SK-N-SH (cell line): ENCODE measurements around the gene SPSB1. TPM values are rescaled to one million over a fixed set of nuclear protein-coding genes. Genes with fewer than 3 reads are reported as not detected.

Experiments used
- CTCF ChIA-PET: fragments of 300-600, 350-600 bp; formaldehyde crosslinking; extraction: SDS; loops from one replicate; lab custom pipeline; 2021; lab: Yijun Ruan, JAX
- POLR2A ChIA-PET: fragments of 350-600 bp; sonication (Branson Sonifier 250); formaldehyde crosslinking; extraction: SDS; loops from one replicate; lab custom pipeline; 2020; ENCODE audit warnings: antibody characterized with exemption, inconsistent platforms; lab: Yijun Ruan, JAX
- DNase-seq: peaks from one replicate; pipeline ENCODE4 v3.0.0; 2012
- H2AFZ ChIP-seq: fragments of 200-600 bp; sonication (generic); 2 replicates; pipeline ENCODE4 v1.8.1; 2016; ENCODE audit warnings: antibody characterized with exemption, mild to moderate bottlenecking, low read depth
- H3F3A ChIP-seq: fragments of 200-600 bp; sonication (generic); replicated peaks from 2 replicates; pipeline ENCODE3; 2016; ENCODE audit warnings: antibody characterized with exemption, mild to moderate bottlenecking; ENCODE audit not compliant: insufficient read depth
- H3K27ac ChIP-seq, 2 experiments: fragments of 200-500 bp in 1 of 2; fragments of 200-600 bp in 1 of 2; sonication (Bioruptor generic) in 1 of 2; sonication (generic), shearing (Covaris generic) in 1 of 2; 2 replicates each; pipeline versions ENCODE4 v1.5.1 to v1.6.1; 2014 to 2016; ENCODE audit warnings: low read depth in 2 of 2, inconsistent platforms in 1 of 2, low read length in 1 of 2, mild to moderate bottlenecking in 1 of 2, mixed read lengths in 1 of 2
- H3K27me3 ChIP-seq: fragments of 200-600 bp; sonication (generic), shearing (Covaris generic); 2 replicates; pipeline ENCODE4 v1.6.1; 2016; ENCODE audit warnings: mixed run types; ENCODE audit not compliant: insufficient read depth
- H3K36me3 ChIP-seq, 2 experiments: fragments of 200-500 bp in 1 of 2; fragments of 200-600 bp in 1 of 2; sonication (Bioruptor generic) in 1 of 2; sonication (generic) in 1 of 2; replicated peaks in 1 of 2; 2 replicates each; pipeline versions ENCODE3 to v1.5.1; 2014 to 2016; ENCODE audit warnings: low read length in 1 of 2, mild to moderate bottlenecking in 1 of 2; ENCODE audit not compliant: insufficient read depth in 2 of 2, control insufficient read depth in 1 of 2
- H3K4me1 ChIP-seq, 2 experiments: fragments of 200-500 bp in 1 of 2; fragments of 200-600 bp in 1 of 2; sonication (Bioruptor generic) in 1 of 2; sonication (generic), shearing (Covaris generic) in 1 of 2; 2 replicates each; pipeline versions ENCODE4 v1.5.1 to v1.6.1; 2014 to 2016; ENCODE audit warnings: low read depth in 1 of 2, low read length in 1 of 2, mixed run types in 1 of 2; ENCODE audit not compliant: insufficient read depth in 2 of 2, control insufficient read depth in 1 of 2
- H3K4me2 ChIP-seq: fragments of 200-600 bp; sonication (generic), shearing (Covaris generic); 2 replicates; pipeline ENCODE4 v1.6.1; 2017; ENCODE audit warnings: mixed run types
- H3K4me3 ChIP-seq, 2 experiments: fragments of 200-500 bp in 1 of 2; fragments of 200-600 bp in 1 of 2; sonication (Bioruptor generic) in 1 of 2; sonication (generic), shearing (Covaris generic) in 1 of 2; 2 replicates each; pipeline versions ENCODE4 v1.5.1 to v1.8.1; 2014 to 2016; ENCODE audit warnings: low read depth in 2 of 2, inconsistent platforms in 1 of 2, low read length in 1 of 2, mild to moderate bottlenecking in 1 of 2, mixed read lengths in 1 of 2, moderate library complexity in 1 of 2
- H3K79me2 ChIP-seq: fragments of 200-600 bp; sonication (generic); 2 replicates; pipeline ENCODE4 v1.8.1; 2017; ENCODE audit warnings: mild to moderate bottlenecking; ENCODE audit not compliant: insufficient read depth
- H3K9ac ChIP-seq: fragments of 200-600 bp; sonication (generic); 2 replicates; pipeline ENCODE4 v1.6.1; 2017; ENCODE audit warnings: mixed run types
- H3K9me2 ChIP-seq: fragments of 200-600 bp; sonication (generic); 2 replicates; pipeline ENCODE4 v1.6.1; 2017; ENCODE audit warnings: mixed run types
- H3K9me3 ChIP-seq: fragments of 200-600 bp; sonication (generic); 2 replicates; pipeline ENCODE4 v1.6.1; 2017; ENCODE audit warnings: mixed run types, mild to moderate bottlenecking, moderate library complexity
- H4K20me1 ChIP-seq: fragments of 200-600 bp; sonication (generic); 2 replicates; pipeline ENCODE4 v1.6.1; 2017; ENCODE audit warnings: mild to moderate bottlenecking, mixed run types; ENCODE audit not compliant: insufficient read depth
- ELF1 ChIP-seq: IDR thresholded peaks from 2 replicates; pipeline ENCODE4 v1.4.0; 2012
- FOSL2 ChIP-seq: IDR thresholded peaks from 2 replicates; pipeline ENCODE4 v1.4.0; 2012; ENCODE audit warnings: low read depth, mild to moderate bottlenecking, moderate library complexity, borderline replicate concordance
- FOXJ3 ChIP-seq: sonication (generic); formaldehyde crosslinking; IDR thresholded peaks from 2 replicates; pipeline ENCODE4 v1.5.1; 2020; ENCODE audit warnings: mild to moderate bottlenecking, missing genetic modification reagents
- FOXM1 ChIP-seq: IDR thresholded peaks from 2 replicates; pipeline ENCODE4 v1.4.0; 2012; ENCODE audit warnings: low read depth, mild to moderate bottlenecking
- JUND ChIP-seq: IDR thresholded peaks from 2 replicates; pipeline ENCODE4 v1.4.0; 2012
- MEF2A ChIP-seq: IDR thresholded peaks from 2 replicates; pipeline ENCODE4 v1.4.0; 2012; ENCODE audit warnings: low read depth, borderline replicate concordance
- NFIC ChIP-seq: IDR thresholded peaks from 2 replicates; pipeline ENCODE4 v1.4.0; 2012; ENCODE audit warnings: borderline replicate concordance
- POLR2AphosphoS5 ChIP-seq: IDR thresholded peaks from 2 replicates; pipeline ENCODE4 v1.6.1; 2012; ENCODE audit warnings: low read depth, low read length
- RXRA ChIP-seq: IDR thresholded peaks from 2 replicates; pipeline ENCODE4 v1.4.0; 2012; ENCODE audit warnings: low read depth, mild to moderate bottlenecking, borderline replicate concordance
- USF2 ChIP-seq: fragments of 150-350 bp; IDR thresholded peaks from 2 replicates; pipeline ENCODE4 v1.6.1; 2017; ENCODE audit warnings: antibody characterized with exemption, low read length, low read depth, borderline replicate concordance
- WGBS: methylation state at CpG from one replicate; pipeline ENCODE4 v1.1.6; 2017; ENCODE audit warnings: low lambda C conversion rate; 5-methylcytosine and 5-hydroxymethylcytosine counted together
- polyA plus RNA-seq, 3 experiments: library from polyadenylated mRNA; depleted of rRNA; stranded (reverse); fragments of >200 nt; gene quantifications; 2 replicates each; pipeline ENCODE4 v1.2.3, GENCODE V29; 2012
- TF ChIP-seq, protein P1 (sequence below): IDR thresholded peaks from 2 replicates; pipeline ENCODE4 v1.6.1; 2012; ENCODE audit warnings: mild to moderate bottlenecking, low read depth, low read length, moderate library complexity

Gene SPSB1
- polyA plus RNA-seq, 1 of the 3 experiments (the other 2 are of a cell fraction), result 9.2 TPM

GRCh38 chr1:9416506-9416905 lies 123.8 kb downstream of the SPSB1 start:
- peaks cover 0 to 6% of the 10 kb centered on the region in 2 experiments; a peak in 3 of 4 replicates for H3K4me1 ChIP-seq
- H3K4me3 ChIP-seq, result no peak overlapping the region
- no peak overlapping the region for H3K9ac ChIP-seq
- ChIA-PET CTCF (no interaction called here), POLR2A (no interaction called here)
- H3K9me3 ChIP-seq, result no peaks in the 10 kb centered on the region
- peaks cover 17% of the 10 kb centered on the region for H3F3A ChIP-seq
- H3K27me3 ChIP-seq, result no peaks in the 10 kb centered on the region
- H3K9me2 ChIP-seq, result no peaks in the 10 kb centered on the region
- no peak overlapping the region for H2AFZ ChIP-seq
- H3K36me3 ChIP-seq, result no peaks in the 10 kb centered on the region
- TF ChIP-seq, protein P1, sequence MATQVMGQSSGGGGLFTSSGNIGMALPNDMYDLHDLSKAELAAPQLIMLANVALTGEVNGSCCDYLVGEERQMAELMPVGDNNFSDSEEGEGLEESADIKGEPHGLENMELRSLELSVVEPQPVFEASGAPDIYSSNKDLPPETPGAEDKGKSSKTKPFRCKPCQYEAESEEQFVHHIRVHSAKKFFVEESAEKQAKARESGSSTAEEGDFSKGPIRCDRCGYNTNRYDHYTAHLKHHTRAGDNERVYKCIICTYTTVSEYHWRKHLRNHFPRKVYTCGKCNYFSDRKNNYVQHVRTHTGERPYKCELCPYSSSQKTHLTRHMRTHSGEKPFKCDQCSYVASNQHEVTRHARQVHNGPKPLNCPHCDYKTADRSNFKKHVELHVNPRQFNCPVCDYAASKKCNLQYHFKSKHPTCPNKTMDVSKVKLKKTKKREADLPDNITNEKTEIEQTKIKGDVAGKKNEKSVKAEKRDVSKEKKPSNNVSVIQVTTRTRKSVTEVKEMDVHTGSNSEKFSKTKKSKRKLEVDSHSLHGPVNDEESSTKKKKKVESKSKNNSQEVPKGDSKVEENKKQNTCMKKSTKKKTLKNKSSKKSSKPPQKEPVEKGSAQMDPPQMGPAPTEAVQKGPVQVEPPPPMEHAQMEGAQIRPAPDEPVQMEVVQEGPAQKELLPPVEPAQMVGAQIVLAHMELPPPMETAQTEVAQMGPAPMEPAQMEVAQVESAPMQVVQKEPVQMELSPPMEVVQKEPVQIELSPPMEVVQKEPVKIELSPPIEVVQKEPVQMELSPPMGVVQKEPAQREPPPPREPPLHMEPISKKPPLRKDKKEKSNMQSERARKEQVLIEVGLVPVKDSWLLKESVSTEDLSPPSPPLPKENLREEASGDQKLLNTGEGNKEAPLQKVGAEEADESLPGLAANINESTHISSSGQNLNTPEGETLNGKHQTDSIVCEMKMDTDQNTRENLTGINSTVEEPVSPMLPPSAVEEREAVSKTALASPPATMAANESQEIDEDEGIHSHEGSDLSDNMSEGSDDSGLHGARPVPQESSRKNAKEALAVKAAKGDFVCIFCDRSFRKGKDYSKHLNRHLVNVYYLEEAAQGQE, result no peak
- no peak for TF ChIP-seq JUND
- H4K20me1 ChIP-seq, result no peaks in the 10 kb centered on the region
- no peak overlapping the region for H3K27ac ChIP-seq
- no peak for DNase-seq
- no peaks in the 10 kb centered on the region for H3K79me2 ChIP-seq
- H3K4me2 ChIP-seq, result no peak overlapping the region
- 92% methylated on average over 9 of the region's 9 CpGs for WGBS

DNA sequence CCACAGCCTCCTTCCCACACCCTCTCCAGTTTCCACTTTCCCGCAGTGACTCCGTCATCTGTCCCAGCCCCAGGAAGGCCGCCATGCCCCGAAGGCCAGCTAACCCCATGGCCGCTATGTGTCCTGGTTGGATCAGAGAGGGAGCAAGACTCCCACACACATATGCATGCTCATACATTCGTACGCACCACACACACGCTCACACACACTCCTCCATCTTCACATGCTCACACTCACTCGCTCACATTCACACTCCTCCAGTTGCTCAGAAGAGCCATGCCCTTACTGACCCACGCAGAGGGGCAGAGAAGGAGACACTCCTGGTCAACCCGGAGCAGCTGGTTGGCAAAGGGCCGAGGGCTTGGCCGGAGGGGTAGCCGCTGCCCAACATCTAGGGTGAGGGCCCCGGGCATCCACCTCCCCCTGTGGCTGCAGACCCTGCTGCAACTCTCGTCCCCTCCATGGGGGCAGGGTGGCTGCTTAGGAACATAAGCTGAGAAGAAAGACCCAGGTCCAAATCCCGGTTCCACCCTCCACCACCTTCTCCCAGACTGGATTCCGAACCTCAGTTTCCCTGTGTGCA lies 124.3 kb downstream of the SPSB1 start:
- Histone ChIP-seq H3F3A (peaks cover 17% of the 10 kb centered on the region), H3K79me2 (no peaks in the 10 kb centered on the region), H3K4me1 (peaks cover 0 to 6% of the 10 kb centered on the region in 2 experiments; a peak in 3 of 4 replicates), H3K9ac (no peak overlapping the region), H3K9me3 (no peaks in the 10 kb centered on the region), H3K4me2 (no peak overlapping the region), H4K20me1 (no peaks in the 10 kb centered on the region), H2AFZ (no peak overlapping the region), H3K27me3 (no peaks in the 10 kb centered on the region), H3K9me2 (no peaks in the 10 kb centered on the region), H3K4me3 (no peak overlapping the region), H3K36me3 (no peaks in the 10 kb centered on the region), H3K27ac (no peak overlapping the region)
- WGBS, result 82% methylated on average over 16 of the region's 18 CpGs
- no peak for DNase-seq
- ChIA-PET CTCF (no interaction called here), POLR2A (no interaction called here)
- no peak for TF ChIP-seq FOXM1

DNA sequence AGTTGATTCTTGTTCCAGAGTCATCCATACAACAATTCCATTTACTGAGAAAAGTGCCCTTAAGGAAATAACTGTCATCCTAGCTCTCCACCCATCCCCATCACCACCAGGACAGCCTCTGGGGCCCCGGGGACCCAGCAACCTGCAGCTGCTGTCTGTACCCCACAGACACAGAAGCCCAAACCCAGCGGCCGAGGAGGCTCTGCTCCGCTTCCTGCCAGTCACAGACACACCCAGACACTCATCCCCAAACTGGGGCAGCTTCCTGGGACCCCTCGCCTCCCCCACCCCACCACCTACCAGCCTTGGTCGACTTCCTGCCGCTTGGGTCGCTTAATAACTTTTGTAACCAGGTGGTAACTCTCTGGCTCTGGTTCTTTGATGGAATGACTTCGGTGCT lies 125.0 kb downstream of the SPSB1 start:
- H2AFZ ChIP-seq, result no peak overlapping the region
- no peak overlapping the region for H3K9ac ChIP-seq
- H3K27ac ChIP-seq, result no peak overlapping the region
- POLR2A ChIA-PET, result no interaction called here
- WGBS, result 86% methylated on average over 5 of the region's 9 CpGs
- no peaks in the 10 kb centered on the region for H3K27me3 ChIP-seq
- CTCF ChIA-PET, result no interaction called here
- no peaks in the 10 kb centered on the region for H3K79me2 ChIP-seq
- H3K4me1 ChIP-seq, result peaks cover 0 to 3% of the 10 kb centered on the region in 2 experiments; a peak in 3 of 4 replicates
- H3K4me3 ChIP-seq, result no peak overlapping the region
- no peaks in the 10 kb centered on the region for H3K9me2 ChIP-seq
- DNase-seq, result no peak
- H4K20me1 ChIP-seq, result no peaks in the 10 kb centered on the region
- H3K36me3 ChIP-seq, result no peaks in the 10 kb centered on the region
- no peaks in the 10 kb centered on the region for H3K9me3 ChIP-seq
- TF ChIP-seq NFIC (no peak), FOXJ3 (CRISPR knock-in tag) (no peak), USF2 (no peak), MEF2A (no peak), RXRA (no peak), ELF1 (no peak), POLR2AphosphoS5 (no peak), FOSL2 (no peak)
- no peak overlapping the region for H3K4me2 ChIP-seq
- H3F3A ChIP-seq, result peaks cover 14% of the 10 kb centered on the region
